ENCODE data around the gene ODF2. TPM values are rescaled to one million over a fixed set of nuclear protein-coding genes. Genes with fewer than 3 reads are reported as not detected.
"Not testable (repeated sequence)": the region's sequence is repeated elsewhere in the genome, so short reads cannot be mapped to it uniquely, and the experiment has no call there.

Gene ODF2
- total and polyA plus RNA-seq, 5 experiments from 2014 or later: 15.6 to 36.6 (median 32.8) TPM

DNA sequence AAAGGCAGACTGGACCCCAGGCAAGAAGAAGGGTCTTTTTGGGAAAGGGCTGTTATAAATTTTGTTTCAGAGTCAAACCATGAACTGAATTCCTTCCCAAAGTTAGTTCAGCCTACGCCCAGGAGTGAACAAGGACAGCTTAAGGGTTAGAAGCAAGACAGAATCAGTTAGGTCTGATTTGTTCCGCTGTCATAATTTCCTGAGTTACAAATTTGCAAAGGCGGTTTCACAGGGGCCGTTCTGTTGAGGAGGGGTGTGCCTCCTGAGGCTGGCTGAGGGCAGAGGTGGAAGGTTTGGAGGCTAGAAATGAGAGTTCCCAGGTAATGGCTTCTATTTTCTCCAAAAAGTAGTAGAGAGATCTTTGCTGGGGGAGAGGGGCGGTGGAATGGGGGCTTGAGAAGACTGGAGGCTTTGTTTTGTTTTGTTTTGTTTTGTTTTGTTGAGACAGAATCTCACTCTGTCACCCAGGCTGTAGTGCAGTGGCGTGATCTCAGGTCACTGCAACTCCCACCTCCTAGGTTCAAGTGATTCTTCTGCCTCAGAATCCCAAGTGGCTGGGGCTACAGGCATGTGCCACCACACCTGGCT is 39.3 kb upstream of the ODF2 start:
- H3K27ac Mint-ChIP-seq: no peak overlapping the region
- POLR2A ChIA-PET: no interaction called here
- peaks cover 22 to 59% (median 35%) of the 10 kb centered on the region in 5 donors for H3K27me3 Mint-ChIP-seq

GRCh38 chr9:128419061-128419925 is 36.5 kb upstream of the ODF2 start:
- ATAC-seq: peak in 1 of 2 donors; percentile 15
- no peaks in the 10 kb centered on the region for H3K9me3 Mint-ChIP-seq
- DNase-seq: peak in 1 of 10 donors; percentile 20
- peak overlapping the region; percentile 75 to 84 (median 81) for H3K4me3 Mint-ChIP-seq
- H3K27ac Mint-ChIP-seq: peak overlapping the region in 3 of 10 donors; percentile 58 to 74 (median 68)
- peaks cover 0 to 13% (median 13%) of the 10 kb centered on the region in 4 donors for H3K4me1 Mint-ChIP-seq
- no peaks in the 10 kb centered on the region for H3K36me3 Mint-ChIP-seq
- POLR2A ChIA-PET: interaction anchor here (0.6 to 0.9 kb wide), 7 partner anchors 11 to 1947 kb away, joined by 3 to 4 read pairs (median 3); partner anchors contain the start of genes ODF2 and URM1
- peaks cover 17 to 39% (median 27%) of the 10 kb centered on the region in 5 donors for H3K27me3 Mint-ChIP-seq

More for the DNA sequence above, 39.3 kb upstream of the ODF2 start:
- Mint-ChIP-seq H3K9me3 (no peaks in the 10 kb centered on the region), H3K36me3 (peaks cover 0 to 2% (median 0%) of the 10 kb centered on the region in 3 donors), H3K4me3 (peak overlapping the region in 1 of 10 donors; percentile 20), H3K4me1 (peaks cover 0 to 13% (median 13%) of the 10 kb centered on the region in 4 donors)
- no peak for DNase-seq
- ATAC-seq: no peak

DNA sequence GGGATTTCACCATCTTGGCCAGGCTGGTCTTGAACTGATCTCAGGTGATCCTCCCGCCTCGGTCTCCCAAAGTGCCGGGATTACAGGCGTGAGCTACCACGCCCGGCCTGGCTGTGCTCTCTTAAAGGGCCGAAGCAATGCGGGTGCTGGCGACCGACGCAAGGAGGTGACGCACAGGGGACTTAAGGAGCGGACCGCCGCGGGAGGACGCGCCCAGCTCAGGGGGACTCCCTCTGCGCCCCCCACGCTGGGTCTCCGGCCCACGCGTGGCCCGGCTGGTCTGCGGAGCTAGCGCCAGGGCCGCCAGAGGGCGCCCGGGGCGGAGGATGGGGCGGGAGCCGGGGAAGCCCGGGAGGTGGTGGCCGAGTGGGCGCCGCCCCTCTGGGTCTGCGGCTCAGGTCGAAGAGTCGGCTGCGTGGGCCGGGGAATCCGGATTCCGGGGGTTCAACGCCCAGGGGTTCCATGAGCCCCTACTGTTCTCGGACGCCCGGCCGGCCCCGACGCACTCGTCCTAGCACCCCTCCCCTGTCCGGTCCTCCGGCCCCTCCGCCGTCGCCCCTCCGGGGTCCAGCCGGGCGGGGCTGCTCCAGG is 35.7 kb upstream of the ODF2 start:
- POLR2A ChIA-PET: interaction anchor here (0.7 to 0.9 kb wide), 5 partner anchors 36 to 1580 kb away, joined by 3 to 4 read pairs (median 3); partner anchors contain the start of genes ODF2 and URM1
- H3K36me3 Mint-ChIP-seq: no peaks in the 10 kb centered on the region
- peaks cover 0 to 13% (median 13%) of the 10 kb centered on the region in 4 donors for H3K4me1 Mint-ChIP-seq
- peak overlapping the region; percentile 75 to 84 (median 81) for H3K4me3 Mint-ChIP-seq
- no peaks in the 10 kb centered on the region for H3K9me3 Mint-ChIP-seq
- DNase-seq: peak; percentile 16 to 72 (median 52)
- peak; percentile 79 to 88 for ATAC-seq
- H3K27ac Mint-ChIP-seq: peak overlapping the region in 3 of 10 donors; percentile 40 to 74 (median 68)
- H3K27me3 Mint-ChIP-seq: peaks cover 11 to 30% (median 18%) of the 10 kb centered on the region in 5 donors

GRCh38 chr9:128420651-128421481 is 34.9 kb upstream of the ODF2 start, which contains the start of gene CERCAM:
CERCAM (plus strand) TSS chr9:128420857; CDS start chr9:128420878, 21 bp downstream.
- peak within 1 kb of the TSS in 4 of 10 donors; percentile 40 to 74 (median 63) for H3K27ac Mint-ChIP-seq
- peak; percentile 81 to 82 for ATAC-seq

DNA sequence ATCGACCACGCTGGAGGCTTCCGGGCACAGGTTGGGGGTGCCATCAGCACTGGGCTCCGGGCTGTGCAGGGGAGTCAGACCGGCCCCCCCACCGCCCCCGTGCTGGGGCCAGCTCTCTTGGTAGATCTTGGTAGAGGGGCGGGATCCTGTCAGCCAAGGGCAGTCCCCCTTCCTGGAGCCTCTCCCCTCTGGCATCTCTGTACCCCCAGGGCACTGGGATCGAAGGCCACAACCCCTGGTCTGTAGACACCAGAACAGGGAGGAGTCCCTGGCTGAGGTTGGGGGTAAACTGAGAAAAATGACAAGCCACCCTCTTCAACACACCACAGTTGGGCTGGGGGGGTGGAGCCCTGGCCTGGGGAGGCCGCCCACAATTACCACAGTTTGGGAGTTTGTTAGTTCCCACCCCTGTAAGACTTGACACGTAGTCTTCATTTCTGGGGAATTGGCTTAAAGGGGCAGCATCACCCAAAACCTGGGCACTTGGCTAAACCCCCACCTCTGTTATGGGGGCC is 34.3 kb upstream of the ODF2 start:
- ATAC-seq: no peak
- no peaks in the 10 kb centered on the region for H3K9me3 Mint-ChIP-seq
- H3K4me1 Mint-ChIP-seq: peaks cover 0 to 13% (median 13%) of the 10 kb centered on the region in 4 donors
- no peak for DNase-seq
- peak overlapping the region in 2 of 10 donors; percentile 3 to 27 for H3K27ac Mint-ChIP-seq
- H3K36me3 Mint-ChIP-seq: no peaks in the 10 kb centered on the region
- H3K27me3 Mint-ChIP-seq: peaks cover 2 to 18% (median 4%) of the 10 kb centered on the region in 5 donors
- H3K4me3 Mint-ChIP-seq: peak overlapping the region in 8 of 10 donors; percentile 47 to 81 (median 72)
- POLR2A ChIA-PET: interaction anchor here (0.5 kb wide), 1 partner anchor 85 kb away, joined by 3 read pairs; no protein-coding TSS in a partner anchor

More at GRCh38 chr9:128420651-128421481, 34.9 kb upstream of the ODF2 start, which contains the start of gene CERCAM:
- H3K9me3 Mint-ChIP-seq: no peaks in the 10 kb centered on the region
- POLR2A ChIA-PET: interaction anchor here (0.5 to 0.9 kb wide), 2 partner anchors 59 to 84 kb away, joined by 3 read pairs; no protein-coding TSS in a partner anchor
- peak in 7 of 10 donors; percentile 28 to 57 (median 36) for DNase-seq
- peaks cover 0 to 13% (median 13%) of the 10 kb centered on the region in 4 donors for H3K4me1 Mint-ChIP-seq
- H3K4me3 Mint-ChIP-seq: peak within 1 kb of the TSS; percentile 75 to 84 (median 81)
- H3K27me3 Mint-ChIP-seq: peaks cover 7 to 25% (median 11%) of the 10 kb centered on the region in 5 donors
- H3K36me3 Mint-ChIP-seq: no peaks in the 10 kb centered on the region

DNA sequence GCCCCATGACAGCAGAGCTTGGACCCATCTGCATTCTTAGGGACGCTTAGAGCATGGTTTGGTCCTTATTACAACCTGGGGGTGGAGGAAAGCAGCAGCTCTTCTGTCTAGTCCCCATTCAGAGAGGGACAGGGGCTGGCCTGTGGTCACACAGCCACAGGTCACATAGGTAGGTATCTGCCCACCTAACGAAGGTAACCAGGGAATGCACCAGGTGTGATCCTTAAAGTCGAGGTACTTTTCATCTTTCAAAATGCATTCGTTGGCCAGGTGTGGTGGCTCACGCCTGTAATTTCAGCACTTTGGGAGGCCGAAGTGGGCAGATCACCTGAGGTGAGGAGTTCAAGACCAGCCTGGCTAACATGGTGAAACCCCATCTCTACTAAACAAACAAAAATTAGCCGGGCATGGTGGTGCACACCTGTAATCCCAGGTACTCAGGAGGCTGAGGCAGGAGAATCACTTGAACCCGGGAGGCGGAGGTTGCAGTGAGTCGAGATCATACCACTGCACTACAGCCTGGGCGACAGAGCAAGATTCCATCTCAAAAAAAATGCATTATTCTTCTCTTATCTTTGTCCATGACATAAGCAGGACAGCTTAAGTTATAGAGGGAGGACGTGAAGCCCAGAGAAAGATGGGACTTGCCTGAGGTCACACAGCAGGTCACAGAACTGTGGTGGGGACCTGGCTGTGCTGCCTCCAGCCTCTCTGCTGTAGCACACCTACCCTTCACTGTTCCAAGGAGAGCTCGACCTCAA is 33.6 kb upstream of the ODF2 start:
- H3K4me3 Mint-ChIP-seq: peak overlapping the region in 8 of 10 donors; percentile 9 to 64 (median 52)
- H3K27me3 Mint-ChIP-seq: peaks cover 0 to 15% (median 0%) of the 10 kb centered on the region in 5 donors
- peaks cover 0 to 13% (median 13%) of the 10 kb centered on the region in 4 donors for H3K4me1 Mint-ChIP-seq
- ATAC-seq, DNase-seq, H3K9me3 Mint-ChIP-seq, POLR2A ChIA-PET, H3K36me3 Mint-ChIP-seq: not testable (repeated sequence)
- H3K27ac Mint-ChIP-seq: peak overlapping the region in 3 of 10 donors; percentile 27 to 62 (median 40)

- Mint-ChIP-seq H3K4me3 (peak overlapping the region in 5 of 10 donors; percentile 9 to 60 (median 22)), H3K36me3 (no peaks in the 10 kb centered on the region), H3K27me3 (peaks cover 0 to 10% (median 0%) of the 10 kb centered on the region in 5 donors), H3K27ac (peak overlapping the region in 2 of 10 donors; percentile 37 to 40), H3K4me1 (peaks cover 0 to 13% (median 13%) of the 10 kb centered on the region in 4 donors), H3K9me3 (no peaks in the 10 kb centered on the region)
- ATAC-seq: no peak
- no peak for DNase-seq
- POLR2A ChIA-PET: no interaction called here
Measured at GRCh38 chr9:128422783-128423150, 33.0 kb upstream of the ODF2 start.

GRCh38 chr9:128423356-128423755 is 32.5 kb upstream of the ODF2 start:
- H3K9me3 Mint-ChIP-seq, ATAC-seq, H3K27ac Mint-ChIP-seq, H3K27me3 Mint-ChIP-seq, DNase-seq, POLR2A ChIA-PET, H3K4me3 Mint-ChIP-seq, H3K36me3 Mint-ChIP-seq: not testable (repeated sequence)
- peaks cover 0 to 13% (median 13%) of the 10 kb centered on the region in 4 donors for H3K4me1 Mint-ChIP-seq

DNA sequence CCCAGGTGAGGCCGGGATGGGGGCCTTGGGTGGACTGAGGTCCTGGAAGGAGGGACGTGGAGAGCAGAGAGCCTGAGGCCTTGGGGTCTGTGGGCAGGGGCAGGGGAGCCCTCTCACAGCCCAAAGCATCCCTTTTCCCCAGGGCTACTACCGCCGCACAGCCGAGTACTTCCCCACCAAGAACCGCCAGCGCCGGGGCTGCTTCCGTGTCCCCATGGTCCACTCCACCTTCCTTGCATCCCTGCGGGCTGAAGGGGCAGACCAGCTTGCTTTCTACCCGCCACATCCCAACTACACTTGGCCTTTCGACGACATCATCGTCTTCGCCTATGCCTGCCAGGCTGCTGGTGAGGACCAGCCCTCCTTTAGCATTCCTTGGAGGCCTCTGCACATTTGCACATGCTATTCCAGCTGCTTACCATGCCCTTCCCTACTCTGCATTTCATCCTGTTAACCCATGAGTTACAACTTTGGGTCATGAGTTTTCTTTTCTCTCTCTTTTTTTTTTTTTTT is 31.5 kb upstream of the ODF2 start:
- Mint-ChIP-seq H3K27me3 (peaks cover 0 to 2% (median 0%) of the 10 kb centered on the region in 5 donors), H3K27ac (no peak overlapping the region), H3K36me3 (no peaks in the 10 kb centered on the region), H3K4me3 (no peak overlapping the region), H3K9me3 (no peaks in the 10 kb centered on the region), H3K4me1 (peaks cover 0 to 8% (median 7%) of the 10 kb centered on the region in 4 donors)
- no peak for DNase-seq
- ATAC-seq: no peak
- POLR2A ChIA-PET: no interaction called here

GRCh38 chr9:128428644-128429512 is 26.9 kb upstream of the ODF2 start:
- POLR2A ChIA-PET: no interaction called here
- Mint-ChIP-seq H3K4me1 (no peaks in the 10 kb centered on the region), H3K4me3 (no peak overlapping the region), H3K27ac (no peak overlapping the region), H3K9me3 (no peaks in the 10 kb centered on the region), H3K27me3 (no peaks in the 10 kb centered on the region), H3K36me3 (no peaks in the 10 kb centered on the region)
- DNase-seq (no peak), ATAC-seq (no peak)
